Measurements from ENCODE around the gene NXPH3. TPM values are rescaled to one million over a fixed set of nuclear protein-coding genes. Genes with fewer than 3 reads are reported as not detected.

The NXPH3 gene
- total RNA-seq, 1 experiment from 2014 or later, result 0.26 TPM

GRCh38 chr17:49613182-49613800 is 37.6 kb downstream of the NXPH3 start:
- peaks cover 29% of the 10 kb centered on the region; the same call in 1 of the 2 replicates for H3K36me3 ChIP-seq (ENCODE audit: low read depth, low read length)
- H3K4me3 ChIP-seq (ENCODE audit: low read length), result no peak overlapping the region
- H3K9me2 ChIP-seq (replicated peaks; ENCODE audit: low read length), result no peaks in the 10 kb centered on the region
- H3K27me3 ChIP-seq (ENCODE audit: low read length), result no peaks in the 10 kb centered on the region
- BruUV-seq (replicated peaks), result no TSS peak
- H3K4me1 ChIP-seq (ENCODE audit: insufficient read depth, low read length), result no peaks in the 10 kb centered on the region
- H3K79me2 ChIP-seq (ENCODE audit: low read length), result no peaks in the 10 kb centered on the region
- H3K27ac ChIP-seq (ENCODE audit: low read length), result no peak overlapping the region
- ChIA-PET POLR2A (ENCODE audit: unreplicated experiment) (interaction anchor here (0.6 kb wide), 1 partner anchor 62 kb away, joined by 3 read pairs; no protein-coding TSS in a partner anchor), CTCF (interaction anchor here (0.6 to 0.8 kb wide), 2 partner anchors 43 to 117 kb away, joined by 6 to 11 read pairs; no protein-coding TSS in a partner anchor)
- DNase-seq, result no peak
- intact Hi-C loops (cut with micrococcal nuclease), result no loop called here
- H3K4me2 ChIP-seq (ENCODE audit: low read length), result no peak overlapping the region
- TF ChIP-seq CTCF (conservative IDR thresholded peaks at IDR 0.05; ENCODE audit: low read depth, low read length) (no peak), EZH2phosphoT487 (IDR thresholded peaks at IDR 0.05; ENCODE audit: borderline replicate concordance, low read length) (no peak), EZH2 (IDR thresholded peaks at IDR 0.05; ENCODE audit: low read length, unreplicated experiment) (no peak)
- H3K9me3 ChIP-seq (ENCODE audit: low read length), result no peaks in the 10 kb centered on the region
- H3K9ac ChIP-seq (ENCODE audit: low read length), result no peak overlapping the region
- ATAC-seq, result no peak
- no peaks in the 10 kb centered on the region for H4K20me1 ChIP-seq (ENCODE audit: low read length)
- no peak overlapping the region for H2AFZ ChIP-seq (ENCODE audit: low read length)
- no peaks in the 10 kb centered on the region for H3F3A ChIP-seq (ENCODE audit: low read length, unreplicated experiment)

- H3K27ac ChIP-seq (ENCODE audit: low read length), result no peak overlapping the region
- no peak overlapping the region for H2AFZ ChIP-seq (ENCODE audit: low read length)
- intact Hi-C loops (cut with micrococcal nuclease), result loop anchor here (2.0 kb wide), 1 partner anchor 79 kb away; no protein-coding TSS in a partner anchor
- ChIA-PET CTCF (no interaction called here), POLR2A (ENCODE audit: unreplicated experiment) (interaction anchor here (0.5 kb wide), 1 partner anchor 53 kb away, joined by 9 read pairs; no protein-coding TSS in a partner anchor)
- TF ChIP-seq CTCF (conservative IDR thresholded peaks at IDR 0.05; ENCODE audit: low read depth, low read length) (peak; percentile 57), EZH2 (IDR thresholded peaks at IDR 0.05; ENCODE audit: low read length, unreplicated experiment) (no peak), EZH2phosphoT487 (IDR thresholded peaks at IDR 0.05; ENCODE audit: borderline replicate concordance, low read length) (no peak)
- H4K20me1 ChIP-seq (ENCODE audit: low read length), result no peaks in the 10 kb centered on the region; the same call in 1 of the 2 replicates
- no peaks in the 10 kb centered on the region for H3K79me2 ChIP-seq (ENCODE audit: low read length)
- H3F3A ChIP-seq (ENCODE audit: low read length, unreplicated experiment), result no peaks in the 10 kb centered on the region
- no peaks in the 10 kb centered on the region for H3K9me2 ChIP-seq (replicated peaks; ENCODE audit: low read length)
- no peak overlapping the region for H3K4me2 ChIP-seq (ENCODE audit: low read length)
- H3K4me1 ChIP-seq (ENCODE audit: insufficient read depth, low read length), result no peaks in the 10 kb centered on the region
- DNase-seq (peak; percentile 29), ATAC-seq (peak; percentile 57; the same call in 1 of the 2 replicates)
- H3K4me3 ChIP-seq (ENCODE audit: low read length), result no peak overlapping the region
- BruUV-seq (replicated peaks), result no TSS peak
- H3K9ac ChIP-seq (ENCODE audit: low read length), result no peak overlapping the region
- peaks cover 33% of the 10 kb centered on the region; the same call in 1 of the 2 replicates for H3K36me3 ChIP-seq (ENCODE audit: low read depth, low read length)
- H3K27me3 ChIP-seq (ENCODE audit: low read length), result no peaks in the 10 kb centered on the region
- no peaks in the 10 kb centered on the region for H3K9me3 ChIP-seq (ENCODE audit: low read length)
Observed at GRCh38 chr17:49616086-49616485, 40.4 kb downstream of the NXPH3 start.

GRCh38 chr17:49616601-49617131 is 41.0 kb downstream of the NXPH3 start:
- Histone ChIP-seq H3K27ac (ENCODE audit: low read length) (no peak overlapping the region), H3K27me3 (ENCODE audit: low read length) (no peaks in the 10 kb centered on the region), H3K4me3 (ENCODE audit: low read length) (no peak overlapping the region), H2AFZ (ENCODE audit: low read length) (no peak overlapping the region), H3K4me2 (ENCODE audit: low read length) (no peak overlapping the region), H3F3A (ENCODE audit: low read length, unreplicated experiment) (no peaks in the 10 kb centered on the region), H4K20me1 (ENCODE audit: low read length) (no peaks in the 10 kb centered on the region; the same call in 1 of the 2 replicates), H3K79me2 (ENCODE audit: low read length) (no peaks in the 10 kb centered on the region), H3K9me2 (replicated peaks; ENCODE audit: low read length) (no peaks in the 10 kb centered on the region), H3K9ac (ENCODE audit: low read length) (no peak overlapping the region), H3K4me1 (ENCODE audit: insufficient read depth, low read length) (no peaks in the 10 kb centered on the region), H3K9me3 (ENCODE audit: low read length) (no peaks in the 10 kb centered on the region), H3K36me3 (ENCODE audit: low read depth, low read length) (peaks cover 35% of the 10 kb centered on the region; the same call in 1 of the 2 replicates)
- DNase-seq (no peak), ATAC-seq (no peak)
- ChIA-PET POLR2A (ENCODE audit: unreplicated experiment) (interaction anchor here (0.5 kb wide), 1 partner anchor 52 kb away, joined by 9 read pairs; no protein-coding TSS in a partner anchor), CTCF (no interaction called here)
- BruUV-seq (replicated peaks), result no TSS peak
- TF ChIP-seq CTCF (conservative IDR thresholded peaks at IDR 0.05; ENCODE audit: low read depth, low read length), result no peak
- TF ChIP-seq EZH2 (IDR thresholded peaks at IDR 0.05; ENCODE audit: low read length, unreplicated experiment), result no peak
- no peak for TF ChIP-seq EZH2phosphoT487 (IDR thresholded peaks at IDR 0.05; ENCODE audit: borderline replicate concordance, low read length)
- intact Hi-C loops (cut with micrococcal nuclease), result loop anchor here (2.0 kb wide), 1 partner anchor 78 kb away; no protein-coding TSS in a partner anchor

Data from PC-3 (cell line).